MM.1S (cell line): ENCODE data around the gene ANKLE2.

Experiments
- EZH2 ChIP-seq: fragments of 300-600 bp; sonication (generic); optimal IDR thresholded peaks from 2 replicates; pipeline ENCODE3; 2017; ENCODE audit warnings: low read depth, mild to moderate bottlenecking, antibody characterized with exemption, low read length, mixed read lengths
- EZH2phosphoT487 ChIP-seq: fragments of 300-600 bp; sonication (generic); IDR thresholded peaks from 2 replicates; pipeline ENCODE4 v1.6.1; 2018; ENCODE audit warnings: antibody characterized with exemption, low read length
- TF ChIP-seq, protein P1 (sequence below): fragments of 300-600 bp; sonication (generic); IDR thresholded peaks from 2 replicates; pipeline ENCODE4 v1.5.1; 2016; ENCODE audit warnings: antibody characterized with exemption, low read length, mixed read lengths

DNA sequence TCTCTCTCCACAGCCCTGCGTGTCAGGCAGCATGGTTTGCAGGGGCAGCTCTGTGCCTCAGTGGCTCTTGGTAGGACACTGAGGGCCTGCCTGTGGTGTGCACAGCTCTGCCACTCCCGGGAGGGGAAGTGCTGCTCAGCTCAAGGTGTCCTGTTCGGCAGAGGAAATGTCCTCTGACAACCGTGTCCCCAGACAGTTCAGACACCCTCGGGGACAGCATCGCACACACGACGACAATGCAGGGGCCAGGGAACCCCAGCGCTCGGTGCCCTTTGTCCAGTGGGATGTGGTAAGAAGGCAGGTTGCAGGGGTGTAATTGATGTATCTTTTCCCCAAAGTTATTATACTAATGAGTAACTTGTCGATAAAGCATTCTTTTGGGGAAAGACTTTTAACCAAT, 14.2 kb downstream of the ANKLE2 start:
- no peak for TF ChIP-seq EZH2phosphoT487
- TF ChIP-seq, protein P1, sequence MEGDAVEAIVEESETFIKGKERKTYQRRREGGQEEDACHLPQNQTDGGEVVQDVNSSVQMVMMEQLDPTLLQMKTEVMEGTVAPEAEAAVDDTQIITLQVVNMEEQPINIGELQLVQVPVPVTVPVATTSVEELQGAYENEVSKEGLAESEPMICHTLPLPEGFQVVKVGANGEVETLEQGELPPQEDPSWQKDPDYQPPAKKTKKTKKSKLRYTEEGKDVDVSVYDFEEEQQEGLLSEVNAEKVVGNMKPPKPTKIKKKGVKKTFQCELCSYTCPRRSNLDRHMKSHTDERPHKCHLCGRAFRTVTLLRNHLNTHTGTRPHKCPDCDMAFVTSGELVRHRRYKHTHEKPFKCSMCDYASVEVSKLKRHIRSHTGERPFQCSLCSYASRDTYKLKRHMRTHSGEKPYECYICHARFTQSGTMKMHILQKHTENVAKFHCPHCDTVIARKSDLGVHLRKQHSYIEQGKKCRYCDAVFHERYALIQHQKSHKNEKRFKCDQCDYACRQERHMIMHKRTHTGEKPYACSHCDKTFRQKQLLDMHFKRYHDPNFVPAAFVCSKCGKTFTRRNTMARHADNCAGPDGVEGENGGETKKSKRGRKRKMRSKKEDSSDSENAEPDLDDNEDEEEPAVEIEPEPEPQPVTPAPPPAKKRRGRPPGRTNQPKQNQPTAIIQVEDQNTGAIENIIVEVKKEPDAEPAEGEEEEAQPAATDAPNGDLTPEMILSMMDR, result no peak
- TF ChIP-seq EZH2, result no peak
